HEK293 (cell line): ENCODE results near the gene KIF7.

Source experiments
- BCL11A ChIP-seq: fragments of 450-650 bp; formaldehyde crosslinking; IDR thresholded peaks from 2 replicates; pipeline ENCODE4 v1.5.1; 2016; ENCODE audit warnings: low read depth, missing biosample characterization, missing genetic modification characterization
- CTCF ChIP-seq: fragments of 450-650 bp; formaldehyde crosslinking; IDR thresholded peaks from 2 replicates; pipeline ENCODE4 v1.5.1; 2016; ENCODE audit warnings: missing biosample characterization, missing genetic modification characterization
- HOXC10 ChIP-seq: sonication (generic); formaldehyde crosslinking; IDR thresholded peaks from 2 replicates; pipeline ENCODE4 v1.8.1; 2023; ENCODE audit warnings: mild to moderate bottlenecking, missing genetic modification reagents
- PATZ1 ChIP-seq: fragments of 450-650 bp; formaldehyde crosslinking; IDR thresholded peaks from 2 replicates; pipeline ENCODE4 v1.5.1; 2016; ENCODE audit warnings: missing biosample characterization, missing genetic modification characterization
- RBAK ChIP-seq: fragments of 450-650 bp; formaldehyde crosslinking; IDR thresholded peaks from 2 replicates; pipeline ENCODE4 v1.5.1; 2016; ENCODE audit warnings: missing biosample characterization, missing genetic modification characterization
- TCF7L2 ChIP-seq: IDR thresholded peaks from 2 replicates; pipeline ENCODE4 v1.6.1; 2011; ENCODE audit warnings: low read depth, mild to moderate bottlenecking, inconsistent platforms, low read length, moderate library complexity, borderline replicate concordance
- ZBTB26 ChIP-seq: fragments of 450-650 bp; formaldehyde crosslinking; optimal IDR thresholded peaks from 2 replicates; pipeline ENCODE3; 2016; ENCODE audit warnings: missing biosample characterization, mild to moderate bottlenecking, missing genetic modification characterization
- ZNF449 ChIP-seq: fragments of 450-650 bp; formaldehyde crosslinking; IDR thresholded peaks from 2 replicates; pipeline ENCODE4 v1.5.1; 2017; ENCODE audit warnings: missing biosample characterization, mild to moderate bottlenecking, missing genetic modification characterization, moderate library complexity
- ZNF747 ChIP-seq: fragments of 450-650 bp; formaldehyde crosslinking; IDR thresholded peaks from 2 replicates; pipeline ENCODE4 v1.5.1; 2016; ENCODE audit warnings: missing biosample characterization, missing genetic modification characterization
- ZXDB ChIP-seq: fragments of 450-650 bp; formaldehyde crosslinking; IDR thresholded peaks from 2 replicates; pipeline ENCODE4 v1.5.1; 2016; ENCODE audit warnings: missing biosample characterization, missing genetic modification characterization

- TF ChIP-seq BCL11A (tag by site-specific recombination) (no peak), ZXDB (tag by site-specific recombination) (no peak), CTCF (tag by site-specific recombination) (no peak), HOXC10 (no peak), PATZ1 (tag by site-specific recombination) (no peak), TCF7L2 (no peak), ZBTB26 (no peak), RBAK (tag by site-specific recombination) (no peak), ZNF747 (tag by site-specific recombination) (no peak), ZNF449 (no peak)
These were observed 6.1 kb downstream of the KIF7 start for GRCh38 chr15:89649013-89649625.
